Liver (tissue), 9 donors: ENCODE data around the gene FBXO38. TPM values are rescaled to one million over a fixed set of nuclear protein-coding genes. Genes with fewer than 3 reads are reported as not detected.

Experiments used
- DNase-seq: peaks from one replicate; pipeline ENCODE4 v3.0.0-alpha.2; 2017; ENCODE audit warnings: low spot score
- H3K27ac ChIP-seq, 2 donors: one replicate each; pipeline ENCODE4 v1.7.0; 2013; ENCODE audit warnings: inconsistent platforms in 2 of 2, low read length in 2 of 2, control low read depth in 1 of 2, low read depth in 1 of 2, mild to moderate bottlenecking in 1 of 2
- H3K27me3 ChIP-seq, 4 donors: one replicate each; pipeline versions ENCODE4 v1.6.1 to v1.7.0; 2013; ENCODE audit warnings: low read length in 3 of 4, inconsistent platforms in 1 of 4, mild to moderate bottlenecking in 1 of 4, moderate library complexity in 1 of 4; ENCODE audit not compliant: control insufficient read depth in 4 of 4, insufficient read depth in 4 of 4
- H3K36me3 ChIP-seq, 4 donors: one replicate each; pipeline versions ENCODE4 v1.6.1 to v1.7.0; 2013; ENCODE audit warnings: low read length in 3 of 4, mild to moderate bottlenecking in 3 of 4, low read depth in 1 of 4, moderate library complexity in 1 of 4; ENCODE audit not compliant: control insufficient read depth in 4 of 4, insufficient read depth in 3 of 4
- H3K4me1 ChIP-seq, 4 donors: one replicate each; pipeline versions ENCODE4 v1.6.1 to v1.7.0; 2013; ENCODE audit warnings: low read length in 3 of 4, mild to moderate bottlenecking in 3 of 4, moderate library complexity in 1 of 4; ENCODE audit not compliant: control insufficient read depth in 4 of 4, insufficient read depth in 4 of 4
- H3K4me3 ChIP-seq, 3 donors: one replicate each; pipeline versions ENCODE4 v1.6.1 to v1.7.0; 2013; ENCODE audit warnings: low read length in 3 of 3, control low read depth in 1 of 3, low read depth in 1 of 3, mild to moderate bottlenecking in 1 of 3
- H3K9ac ChIP-seq, 2 donors: one replicate each; pipeline ENCODE4 v1.7.0; 2013; ENCODE audit warnings: low read length in 2 of 2, mild to moderate bottlenecking in 2 of 2, moderate library complexity in 2 of 2, control low read depth in 1 of 2, low read depth in 1 of 2
- H3K9me3 ChIP-seq, 4 donors: one replicate each; pipeline versions ENCODE4 v1.6.1 to v1.7.0; 2013; ENCODE audit warnings: low read length in 3 of 4; ENCODE audit not compliant: control insufficient read depth in 4 of 4
- EGR1 ChIP-seq, 2 donors: IDR thresholded peaks; 2 replicates each; pipeline ENCODE4 v1.6.1; 2016 to 2018; ENCODE audit warnings: antibody characterized with exemption in 2 of 2, low read depth in 2 of 2
- FOXA1 ChIP-seq: IDR thresholded peaks from 2 replicates; pipeline ENCODE4 v1.6.1; 2016; ENCODE audit warnings: antibody characterized with exemption
- FOXA2 ChIP-seq: IDR thresholded peaks from 2 replicates; pipeline ENCODE4 v1.6.1; 2016; ENCODE audit warnings: antibody characterized with exemption
- HNF4A ChIP-seq, 2 donors: conservative IDR thresholded peaks; 2 replicates each; pipeline ENCODE4 v1.6.1; 2016; ENCODE audit warnings: antibody characterized with exemption in 2 of 2, mild to moderate bottlenecking in 2 of 2
- HNF4G ChIP-seq: IDR thresholded peaks from 2 replicates; pipeline ENCODE4 v1.6.1; 2016; ENCODE audit warnings: antibody characterized with exemption
- NR2F2 ChIP-seq: IDR thresholded peaks from 2 replicates; pipeline ENCODE4 v1.6.1; 2016; ENCODE audit warnings: antibody characterized with exemption
- RAD21 ChIP-seq, 2 donors: IDR thresholded peaks; 2 replicates each; pipeline ENCODE4 v1.6.1; 2016; ENCODE audit warnings: antibody characterized with exemption in 2 of 2, mild to moderate bottlenecking in 2 of 2
- RXRA ChIP-seq, 2 donors: IDR thresholded peaks; 2 replicates each; pipeline ENCODE4 v1.6.1; 2017 to 2018; ENCODE audit warnings: antibody characterized with exemption in 2 of 2, mild to moderate bottlenecking in 1 of 2
- SP1 ChIP-seq: IDR thresholded peaks from 2 replicates; pipeline ENCODE4 v1.6.1; 2018; ENCODE audit warnings: antibody characterized with exemption, mild to moderate bottlenecking
- TAF1 ChIP-seq: conservative IDR thresholded peaks from 2 replicates; pipeline ENCODE4 v1.6.1; 2016; ENCODE audit warnings: antibody characterized with exemption, mild to moderate bottlenecking
- YY1 ChIP-seq: IDR thresholded peaks from 2 replicates; pipeline ENCODE4 v1.6.1; 2016; ENCODE audit warnings: antibody characterized with exemption, mild to moderate bottlenecking
- WGBS: extraction: QIAGEN DNeasy Blood & Tissue Kit; methylation state at CpG from one replicate; pipeline ENCODE4 v1.1.7; 2013; 5-methylcytosine and 5-hydroxymethylcytosine counted together
- polyA plus RNA-seq, 2 donors: library from polyadenylated mRNA; stranded (reverse) in 1 of 2; unstranded in 1 of 2; fragments of 200-250 nt in 1 of 2; fragments of >200 nt in 1 of 2; fragmentation: Nextera tagmentation in 1 of 2; extraction: Ambion mirVana in 1 of 2; gene quantifications; one replicate each; pipeline versions ENCODE4 v1.2.1 to v1.2.3, GENCODE V29; 2013 to 2015
- total RNA-seq, 2 donors: library from RNA; depleted of rRNA; stranded (reverse); fragments of >200 nt; gene quantifications; one replicate each; pipeline ENCODE4 v1.2.3, GENCODE V29; 2014
- TF ChIP-seq, protein P1 (sequence below): IDR thresholded peaks from 2 replicates; pipeline ENCODE4 v1.6.1; 2016; ENCODE audit warnings: antibody characterized with exemption
- TF ChIP-seq, protein P2 (sequence below): IDR thresholded peaks from 2 replicates; pipeline ENCODE4 v1.6.1; 2016; ENCODE audit warnings: antibody characterized with exemption, mild to moderate bottlenecking
- TF ChIP-seq, protein P3 (sequence below): IDR thresholded peaks from 2 replicates; pipeline ENCODE4 v1.6.1; 2016; ENCODE audit warnings: antibody characterized with exemption
- TF ChIP-seq, protein P4 (sequence below): IDR thresholded peaks from 2 replicates; pipeline ENCODE4 v1.6.1; 2016; ENCODE audit warnings: antibody characterized with exemption
- TF ChIP-seq, protein P5 (sequence below): fragments of 150-350 bp; IDR thresholded peaks from 2 replicates; pipeline ENCODE4 v1.5.1; 2017; ENCODE audit warnings: improper control_type of control experiment, low read depth, low read length; ENCODE audit not compliant: missing input control
- donor health status: healthy.
- donor health status: healthy.
- donor health status: healthy.
- donor health status: healthy.
- donor health status: healthy.

Gene FBXO38
- total and polyA plus RNA-seq, 4 donors: 8.2 to 40.9 (median 25.3) TPM

DNA sequence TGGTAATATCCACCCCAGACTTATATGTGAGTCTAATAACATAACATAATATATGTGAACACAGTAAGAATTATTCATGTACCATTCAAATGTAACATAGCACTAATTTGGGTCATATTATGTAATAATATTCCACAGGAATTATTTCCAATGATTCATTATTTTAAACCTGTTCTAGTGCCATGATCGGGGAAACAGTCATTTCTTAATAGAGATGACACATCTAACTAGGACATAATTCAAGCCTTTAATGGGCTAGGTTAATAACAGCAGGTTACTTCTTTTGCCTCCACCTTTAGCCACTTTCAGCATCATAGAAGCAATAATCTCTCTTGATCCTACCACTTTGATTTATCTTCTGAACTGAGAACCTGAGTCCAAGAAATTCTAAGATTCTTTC, 36.1 kb upstream of the FBXO38 start:
- H3K27ac ChIP-seq: no peak overlapping the region
- no peaks in the 10 kb centered on the region for H3K4me1 ChIP-seq
- H3K36me3 ChIP-seq: no peaks in the 10 kb centered on the region
- TF ChIP-seq, protein P1, sequence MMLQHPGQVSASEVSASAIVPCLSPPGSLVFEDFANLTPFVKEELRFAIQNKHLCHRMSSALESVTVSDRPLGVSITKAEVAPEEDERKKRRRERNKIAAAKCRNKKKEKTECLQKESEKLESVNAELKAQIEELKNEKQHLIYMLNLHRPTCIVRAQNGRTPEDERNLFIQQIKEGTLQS: no peak
- TF ChIP-seq SP1 (no peak), FOXA1 (no peak), HNF4G (no peak), RXRA (IDR thresholded peaks at IDR 0.05) (no peak), YY1 (no peak), FOXA2 (no peak), HNF4A (conservative IDR thresholded peaks at IDR 0.05) (no peak), NR2F2 (no peak)
- TF ChIP-seq, protein P2, sequence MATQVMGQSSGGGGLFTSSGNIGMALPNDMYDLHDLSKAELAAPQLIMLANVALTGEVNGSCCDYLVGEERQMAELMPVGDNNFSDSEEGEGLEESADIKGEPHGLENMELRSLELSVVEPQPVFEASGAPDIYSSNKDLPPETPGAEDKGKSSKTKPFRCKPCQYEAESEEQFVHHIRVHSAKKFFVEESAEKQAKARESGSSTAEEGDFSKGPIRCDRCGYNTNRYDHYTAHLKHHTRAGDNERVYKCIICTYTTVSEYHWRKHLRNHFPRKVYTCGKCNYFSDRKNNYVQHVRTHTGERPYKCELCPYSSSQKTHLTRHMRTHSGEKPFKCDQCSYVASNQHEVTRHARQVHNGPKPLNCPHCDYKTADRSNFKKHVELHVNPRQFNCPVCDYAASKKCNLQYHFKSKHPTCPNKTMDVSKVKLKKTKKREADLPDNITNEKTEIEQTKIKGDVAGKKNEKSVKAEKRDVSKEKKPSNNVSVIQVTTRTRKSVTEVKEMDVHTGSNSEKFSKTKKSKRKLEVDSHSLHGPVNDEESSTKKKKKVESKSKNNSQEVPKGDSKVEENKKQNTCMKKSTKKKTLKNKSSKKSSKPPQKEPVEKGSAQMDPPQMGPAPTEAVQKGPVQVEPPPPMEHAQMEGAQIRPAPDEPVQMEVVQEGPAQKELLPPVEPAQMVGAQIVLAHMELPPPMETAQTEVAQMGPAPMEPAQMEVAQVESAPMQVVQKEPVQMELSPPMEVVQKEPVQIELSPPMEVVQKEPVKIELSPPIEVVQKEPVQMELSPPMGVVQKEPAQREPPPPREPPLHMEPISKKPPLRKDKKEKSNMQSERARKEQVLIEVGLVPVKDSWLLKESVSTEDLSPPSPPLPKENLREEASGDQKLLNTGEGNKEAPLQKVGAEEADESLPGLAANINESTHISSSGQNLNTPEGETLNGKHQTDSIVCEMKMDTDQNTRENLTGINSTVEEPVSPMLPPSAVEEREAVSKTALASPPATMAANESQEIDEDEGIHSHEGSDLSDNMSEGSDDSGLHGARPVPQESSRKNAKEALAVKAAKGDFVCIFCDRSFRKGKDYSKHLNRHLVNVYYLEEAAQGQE: no peak
- TF ChIP-seq, protein P3, sequence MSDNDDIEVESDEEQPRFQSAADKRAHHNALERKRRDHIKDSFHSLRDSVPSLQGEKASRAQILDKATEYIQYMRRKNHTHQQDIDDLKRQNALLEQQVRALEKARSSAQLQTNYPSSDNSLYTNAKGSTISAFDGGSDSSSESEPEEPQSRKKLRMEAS: no peak
- TF ChIP-seq, protein P4, sequence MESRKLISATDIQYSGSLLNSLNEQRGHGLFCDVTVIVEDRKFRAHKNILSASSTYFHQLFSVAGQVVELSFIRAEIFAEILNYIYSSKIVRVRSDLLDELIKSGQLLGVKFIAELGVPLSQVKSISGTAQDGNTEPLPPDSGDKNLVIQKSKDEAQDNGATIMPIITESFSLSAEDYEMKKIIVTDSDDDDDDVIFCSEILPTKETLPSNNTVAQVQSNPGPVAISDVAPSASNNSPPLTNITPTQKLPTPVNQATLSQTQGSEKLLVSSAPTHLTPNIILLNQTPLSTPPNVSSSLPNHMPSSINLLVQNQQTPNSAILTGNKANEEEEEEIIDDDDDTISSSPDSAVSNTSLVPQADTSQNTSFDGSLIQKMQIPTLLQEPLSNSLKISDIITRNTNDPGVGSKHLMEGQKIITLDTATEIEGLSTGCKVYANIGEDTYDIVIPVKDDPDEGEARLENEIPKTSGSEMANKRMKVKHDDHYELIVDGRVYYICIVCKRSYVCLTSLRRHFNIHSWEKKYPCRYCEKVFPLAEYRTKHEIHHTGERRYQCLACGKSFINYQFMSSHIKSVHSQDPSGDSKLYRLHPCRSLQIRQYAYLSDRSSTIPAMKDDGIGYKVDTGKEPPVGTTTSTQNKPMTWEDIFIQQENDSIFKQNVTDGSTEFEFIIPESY: no peak
- DNase-seq: no peak
- H3K4me3 ChIP-seq: no peak overlapping the region
- 94% methylated on average over 1 of the region's 1 CpG for WGBS
- no peaks in the 10 kb centered on the region for H3K9me3 ChIP-seq
- H3K9ac ChIP-seq: no peak overlapping the region
- no peaks in the 10 kb centered on the region for H3K27me3 ChIP-seq

DNA sequence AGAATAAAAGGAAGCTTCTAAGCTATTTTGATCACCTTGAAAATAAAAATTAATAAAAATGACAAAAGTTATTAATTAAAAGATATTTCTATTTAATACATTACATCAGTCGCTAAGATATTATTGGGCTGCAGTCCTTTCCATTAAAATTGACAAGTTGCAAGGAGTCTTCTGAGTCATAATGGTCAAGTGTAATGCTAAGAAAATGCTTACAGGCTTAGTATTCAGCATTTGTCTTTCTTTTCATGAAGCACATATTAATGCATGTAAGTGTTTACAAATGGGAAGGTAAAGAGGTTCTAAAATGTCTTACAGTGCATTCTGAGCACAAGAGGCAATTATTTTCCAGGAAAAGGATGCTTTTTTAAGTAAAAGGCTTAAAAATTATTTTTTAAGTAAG, 31.1 kb upstream of the FBXO38 start:
- 98% methylated on average over 1 of the region's 1 CpG for WGBS
- DNase-seq: no peak
- H3K4me1 ChIP-seq: no peaks in the 10 kb centered on the region

More for the DNA sequence above, 31.1 kb upstream of the FBXO38 start:
- H3K36me3 ChIP-seq: no peaks in the 10 kb centered on the region
- no peaks in the 10 kb centered on the region for H3K9me3 ChIP-seq
- TF ChIP-seq, protein P3: no peak
- no peak for TF ChIP-seq YY1
- TF ChIP-seq, protein P4: no peak
- TF ChIP-seq TAF1: no peak
- no peak for TF ChIP-seq RAD21 (IDR thresholded peaks at IDR 0.05)
- no peak for TF ChIP-seq SP1
- TF ChIP-seq, protein P5, sequence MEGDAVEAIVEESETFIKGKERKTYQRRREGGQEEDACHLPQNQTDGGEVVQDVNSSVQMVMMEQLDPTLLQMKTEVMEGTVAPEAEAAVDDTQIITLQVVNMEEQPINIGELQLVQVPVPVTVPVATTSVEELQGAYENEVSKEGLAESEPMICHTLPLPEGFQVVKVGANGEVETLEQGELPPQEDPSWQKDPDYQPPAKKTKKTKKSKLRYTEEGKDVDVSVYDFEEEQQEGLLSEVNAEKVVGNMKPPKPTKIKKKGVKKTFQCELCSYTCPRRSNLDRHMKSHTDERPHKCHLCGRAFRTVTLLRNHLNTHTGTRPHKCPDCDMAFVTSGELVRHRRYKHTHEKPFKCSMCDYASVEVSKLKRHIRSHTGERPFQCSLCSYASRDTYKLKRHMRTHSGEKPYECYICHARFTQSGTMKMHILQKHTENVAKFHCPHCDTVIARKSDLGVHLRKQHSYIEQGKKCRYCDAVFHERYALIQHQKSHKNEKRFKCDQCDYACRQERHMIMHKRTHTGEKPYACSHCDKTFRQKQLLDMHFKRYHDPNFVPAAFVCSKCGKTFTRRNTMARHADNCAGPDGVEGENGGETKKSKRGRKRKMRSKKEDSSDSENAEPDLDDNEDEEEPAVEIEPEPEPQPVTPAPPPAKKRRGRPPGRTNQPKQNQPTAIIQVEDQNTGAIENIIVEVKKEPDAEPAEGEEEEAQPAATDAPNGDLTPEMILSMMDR: no peak
- no peak for TF ChIP-seq HNF4A (conservative IDR thresholded peaks at IDR 0.05)
- no peak for TF ChIP-seq NR2F2
- no peak for TF ChIP-seq EGR1 (IDR thresholded peaks at IDR 0.05; ENCODE audit: low read depth in 2 of 2)
- TF ChIP-seq, protein P2: no peak
- no peak for TF ChIP-seq FOXA1
- TF ChIP-seq FOXA2: no peak
- no peaks in the 10 kb centered on the region for H3K27me3 ChIP-seq
- no peak overlapping the region for H3K4me3 ChIP-seq
- H3K27ac ChIP-seq: no peak overlapping the region
- H3K9ac ChIP-seq: no peak overlapping the region
